OCI-LY3 (cell line): Measurements from ENCODE around the gene OBSL1.

ENCODE experiments used
- H2AFZ ChIP-seq: fragments of 200-600, 300-600 bp; shearing (Covaris generic); 2 replicates; pipeline ENCODE4 v1.6.0; 2014; ENCODE audit warnings: antibody characterized with exemption, low read depth, low read length
- H3K27ac ChIP-seq: fragments of 200-600, 300-600 bp; sonication (generic); 2 replicates; pipeline ENCODE4 v1.5.1; 2014; ENCODE audit warnings: mild to moderate bottlenecking, low read length, moderate library complexity, mixed read lengths
- H3K27me3 ChIP-seq: fragments of 200-600, 300-600 bp; sonication (generic); 2 replicates; pipeline ENCODE4 v1.6.1; 2014; ENCODE audit warnings: low read depth, low read length, mixed read lengths
- H3K36me3 ChIP-seq: fragments of 200-600, 300-600 bp; sonication (generic); replicated peaks from 2 replicates; pipeline ENCODE3; 2014; ENCODE audit warnings: low read depth, low read length, mixed read lengths
- H3K4me1 ChIP-seq: fragments of 300-600, 200-600 bp; sonication (generic); 2 replicates; pipeline ENCODE4 v1.6.1; 2014; ENCODE audit warnings: low read length, mixed read lengths
- H3K4me2 ChIP-seq: fragments of 200-600, 300-600 bp; sonication (generic); 2 replicates; pipeline ENCODE4 v1.6.1; 2014; ENCODE audit warnings: low read length, mixed read lengths
- H3K4me3 ChIP-seq: fragments of 300-600, 200-600 bp; sonication (generic); 2 replicates; pipeline ENCODE4 v1.5.1; 2014; ENCODE audit warnings: antibody characterized with exemption, mild to moderate bottlenecking, low read length, moderate library complexity
- H3K79me2 ChIP-seq: fragments of 300-600, 200-600 bp; shearing (Covaris generic); 2 replicates; pipeline ENCODE4 v1.6.1; 2014; ENCODE audit warnings: mild to moderate bottlenecking, low read length, mixed read lengths
- H3K9ac ChIP-seq: fragments of 300-600, 200-600 bp; shearing (Covaris generic); 2 replicates; pipeline ENCODE4 v1.6.0; 2014; ENCODE audit warnings: mild to moderate bottlenecking, low read length, moderate library complexity
- H3K9me3 ChIP-seq: fragments of 200-600, 300-600 bp; shearing (Covaris generic); 2 replicates; pipeline ENCODE4 v1.6.1; 2014; ENCODE audit warnings: low read length, mixed read lengths; ENCODE audit not compliant: insufficient read depth
- H4K20me1 ChIP-seq: fragments of 200-600, 300-600 bp; sonication (generic); 2 replicates; pipeline ENCODE4 v1.6.1; 2016; ENCODE audit warnings: low read length, mixed read lengths; ENCODE audit not compliant: insufficient read depth
- CTCF ChIP-seq: fragments of 200-600, 300-600 bp; sonication (generic); IDR thresholded peaks from 2 replicates; pipeline ENCODE4 v1.5.1; 2014; ENCODE audit warnings: antibody characterized with exemption, low read length, low read depth
- EZH2phosphoT487 ChIP-seq: fragments of 200-600 bp; shearing (Covaris generic); IDR thresholded peaks from 2 replicates; pipeline ENCODE4 v1.6.1; 2018; ENCODE audit warnings: antibody characterized with exemption, mixed run types, low read depth

OBSL1 gene

DNA sequence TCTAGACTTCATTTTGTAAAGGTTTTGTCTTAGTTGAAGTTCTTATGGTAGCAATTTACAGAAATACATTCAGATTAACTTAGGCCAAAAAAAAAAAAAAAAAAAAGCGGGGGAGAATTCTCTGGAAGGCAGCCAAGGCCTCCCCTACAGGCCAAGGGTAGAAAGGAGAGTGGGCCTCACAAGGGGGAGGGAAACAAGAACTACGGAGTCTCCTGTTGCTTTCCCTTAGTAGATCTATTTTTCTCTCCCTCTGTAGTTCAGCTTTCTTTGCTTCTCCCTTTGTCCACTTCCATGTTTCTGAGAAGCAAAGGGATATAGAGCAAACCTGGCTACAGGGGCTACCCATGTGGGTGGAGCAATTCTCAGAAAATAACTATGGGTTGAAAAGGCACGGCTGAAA is 23.9 kb upstream of the OBSL1 start:
- Histone ChIP-seq H3K9ac (no peak overlapping the region), H3K4me2 (no peak overlapping the region), H3K27ac (no peak overlapping the region)

DNA sequence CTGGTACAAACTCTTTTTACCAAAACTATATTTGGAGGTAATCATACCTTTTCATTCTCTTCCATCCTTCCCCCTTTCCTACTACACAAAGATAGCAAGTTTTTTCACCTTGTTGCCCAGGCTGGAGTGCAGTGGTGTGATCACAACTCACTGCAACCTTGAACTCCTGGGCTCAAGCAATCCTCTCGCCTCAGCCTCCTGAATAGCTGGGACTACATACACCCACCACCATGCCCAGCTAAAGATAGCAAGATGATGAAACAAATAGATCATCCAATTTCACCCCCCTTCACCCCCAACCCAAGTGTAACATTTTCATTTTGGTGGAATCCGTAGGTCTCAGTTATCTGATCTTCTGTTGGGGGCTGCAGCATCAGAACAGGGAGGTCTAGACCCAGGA is 21.8 kb upstream of the OBSL1 start:
- TF ChIP-seq EZH2phosphoT487 (no peak), CTCF (no peak)
- Histone ChIP-seq H4K20me1 (no peaks in the 10 kb centered on the region), H3K27me3 (no peaks in the 10 kb centered on the region), H3K9me3 (no peaks in the 10 kb centered on the region), H3K9ac (no peak overlapping the region), H3K79me2 (no peaks in the 10 kb centered on the region), H3K36me3 (no peaks in the 10 kb centered on the region), H3K4me2 (no peak overlapping the region), H3K27ac (no peak overlapping the region), H2AFZ (no peak overlapping the region), H3K4me1 (peaks cover 4% of the 10 kb centered on the region; the same call in 1 of the 2 replicates), H3K4me3 (no peak overlapping the region)

More for the DNA sequence above, 23.9 kb upstream of the OBSL1 start:
- H3K9me3 ChIP-seq = no peaks in the 10 kb centered on the region
- TF ChIP-seq CTCF (no peak), EZH2phosphoT487 (no peak)
- no peaks in the 10 kb centered on the region for H3K36me3 ChIP-seq
- H3K4me3 ChIP-seq = no peak overlapping the region
- no peaks in the 10 kb centered on the region for H3K79me2 ChIP-seq
- H4K20me1 ChIP-seq = no peaks in the 10 kb centered on the region
- H3K27me3 ChIP-seq = no peaks in the 10 kb centered on the region
- no peak overlapping the region for H2AFZ ChIP-seq
- peaks cover 9% of the 10 kb centered on the region; the same call in 1 of the 2 replicates for H3K4me1 ChIP-seq

DNA sequence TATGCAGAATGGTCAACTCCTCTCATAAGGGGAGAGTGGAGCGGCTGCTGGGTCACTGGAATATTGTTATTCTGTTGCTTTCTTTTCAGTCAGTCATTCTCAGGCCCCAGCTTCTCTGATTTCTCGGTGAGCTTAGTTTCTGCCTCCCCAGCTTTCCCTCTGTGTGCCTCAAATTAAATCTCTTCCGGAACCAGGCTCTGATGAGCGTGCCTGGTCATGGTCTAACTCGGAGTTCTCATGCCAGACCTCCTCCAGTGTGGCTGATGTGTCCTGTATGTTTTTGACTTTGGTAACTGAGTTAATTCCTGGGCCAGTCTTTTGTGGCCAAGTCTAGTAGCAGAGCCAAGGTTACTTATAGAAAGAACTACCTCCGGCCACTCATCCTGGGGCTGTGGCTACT is 21.4 kb upstream of the OBSL1 start:
- no peak overlapping the region for H3K27ac ChIP-seq
- no peaks in the 10 kb centered on the region for H4K20me1 ChIP-seq
- TF ChIP-seq EZH2phosphoT487 (no peak), CTCF (no peak)
- H3K36me3 ChIP-seq = no peaks in the 10 kb centered on the region
- H3K9ac ChIP-seq = no peak overlapping the region
- no peak overlapping the region for H2AFZ ChIP-seq
- H3K27me3 ChIP-seq = no peaks in the 10 kb centered on the region
- H3K4me3 ChIP-seq = no peak overlapping the region
- no peak overlapping the region for H3K4me2 ChIP-seq
- no peaks in the 10 kb centered on the region for H3K9me3 ChIP-seq
- H3K79me2 ChIP-seq = no peaks in the 10 kb centered on the region
- peaks cover 4% of the 10 kb centered on the region; the same call in 1 of the 2 replicates for H3K4me1 ChIP-seq

DNA sequence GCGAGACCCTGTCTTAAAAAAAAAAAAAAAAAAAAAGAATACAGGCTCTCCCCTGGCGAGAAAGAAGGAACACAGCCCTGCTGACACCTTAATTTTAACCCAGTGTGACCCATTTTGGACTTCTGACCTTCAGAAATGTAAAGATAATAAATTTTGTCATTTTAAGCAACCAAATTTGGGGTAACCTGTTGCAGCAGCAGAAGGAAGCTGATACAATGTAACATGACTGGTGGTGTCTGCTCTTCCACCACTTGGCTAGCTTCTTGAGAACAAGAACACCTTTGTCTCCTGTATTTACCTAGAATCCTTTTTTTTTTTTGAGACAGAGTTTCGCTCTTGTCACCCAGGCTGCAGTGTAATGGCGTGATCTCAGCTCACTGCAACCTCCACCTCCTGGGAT is 19.8 kb upstream of the OBSL1 start:
- Histone ChIP-seq H3K4me1 (no peaks in the 10 kb centered on the region; the same call in 1 of the 2 replicates), H3K4me2 (no peak overlapping the region), H3K9me3 (no peaks in the 10 kb centered on the region), H4K20me1 (no peaks in the 10 kb centered on the region), H2AFZ (no peak overlapping the region), H3K79me2 (no peaks in the 10 kb centered on the region), H3K36me3 (no peaks in the 10 kb centered on the region), H3K27ac (no peak overlapping the region), H3K4me3 (no peak overlapping the region), H3K27me3 (no peaks in the 10 kb centered on the region), H3K9ac (no peak overlapping the region)
- no peak for TF ChIP-seq EZH2phosphoT487
- no peak for TF ChIP-seq CTCF
